DOHH2 (cell line): ENCODE results near the gene MTHFD2L.

Experiments
- CTCF ChIP-seq: fragments of 200-600 bp; sonication (generic); IDR thresholded peaks from one replicate; pipeline ENCODE4 v1.5.1; 2014; ENCODE audit warnings: antibody characterized with exemption, mild to moderate bottlenecking, low read depth, low read length; ENCODE audit not compliant: poor library complexity, severe bottlenecking
- EZH2phosphoT487 ChIP-seq: fragments of 200-600 bp; sonication (generic); IDR thresholded peaks from 2 replicates; pipeline ENCODE4 v1.6.1; 2017; ENCODE audit warnings: borderline replicate concordance, mild to moderate bottlenecking, antibody characterized with exemption, low read length, moderate library complexity, mixed read lengths

GRCh38 chr4:74109116-74109869 lies 48.6 kb upstream of the MTHFD2L start:
- TF ChIP-seq CTCF: no peak
- TF ChIP-seq EZH2phosphoT487: no peak
